Mucosa of gallbladder (tissue), 1 donor: ENCODE results near the gene SPDYA. TPM values are rescaled to one million over a fixed set of nuclear protein-coding genes. Genes with fewer than 3 reads are reported as not detected.

ENCODE experiments used
- total RNA-seq: library from RNA; stranded (reverse); gene quantifications from one replicate; pipeline ENCODE4 v1.2.1, GENCODE V29; 2021
- donor health status: DM: no; HTN: no; CAD: no.

The SPDYA gene
- total RNA-seq, 1 donor from 2014 or later = 0.89 TPM

Other genes with a start within 250 kb of the SPDYA start
- gene PPP1CB, start 59.0 kb upstream of the SPDYA start, total RNA-seq = 395 TPM
- gene TRMT61B, start 59.5 kb downstream of the SPDYA start, total RNA-seq = 14.6 TPM
- 27.6 TPM for gene WDR43, start 83.8 kb downstream of the SPDYA start, total RNA-seq
- gene TOGARAM2, start 170.5 kb downstream of the SPDYA start, total RNA-seq = 3.5 TPM